Measurements from ENCODE around the gene RGS13.
"Not testable (repeated sequence)": the region's sequence is repeated elsewhere in the genome, so short reads cannot be mapped to it uniquely, and the experiment has no call there.

RGS13 gene

GRCh38 chr1:192683081-192683480 is 47.1 kb downstream of the RGS13 start:
- DNase-seq, result not testable (repeated sequence)

GRCh38 chr1:192689459-192689858 is 53.5 kb downstream of the RGS13 start:
- no peak for DNase-seq

- DNase-seq, result no peak
Measured at GRCh38 chr1:192691041-192691440, 55.1 kb downstream of the RGS13 start.

- no peak for DNase-seq
Measured at GRCh38 chr1:192696082-192696481, 60.1 kb downstream of the RGS13 start.

- DNase-seq, result no peak
Measured at GRCh38 chr1:192697771-192698170, 61.8 kb downstream of the RGS13 start.

GRCh38 chr1:192698731-192699130 is 62.8 kb downstream of the RGS13 start:
- DNase-seq, result no peak

GRCh38 chr1:192700834-192701271 is 64.9 kb downstream of the RGS13 start:
- DNase-seq, result no peak

GRCh38 chr1:192702212-192702902 is 66.4 kb downstream of the RGS13 start:
- no peak for DNase-seq

- no peak for DNase-seq
Measured at GRCh38 chr1:192703283-192704206, 67.6 kb downstream of the RGS13 start.

- no peak for DNase-seq
Measured at GRCh38 chr1:192705510-192705909, 69.6 kb downstream of the RGS13 start.

GRCh38 chr1:192706936-192707335 is 71.0 kb downstream of the RGS13 start:
- DNase-seq, result no peak

GRCh38 chr1:192707978-192708547 is 72.1 kb downstream of the RGS13 start:
- DNase-seq, result no peak

- DNase-seq, result no peak
Measured at GRCh38 chr1:192709544-192709943, 73.6 kb downstream of the RGS13 start.

Data from NCI-H2227 treated with DMSO at 0.1 percent for 48 hours (cell line).